Fibroblast of upper back skin (primary cell): Measurements from ENCODE around the gene ORM1.

Source experiments
- DNase-seq: peaks from one replicate; pipeline ENCODE4 v3.0.0-alpha.2; 2013

ORM1 gene

DNA sequence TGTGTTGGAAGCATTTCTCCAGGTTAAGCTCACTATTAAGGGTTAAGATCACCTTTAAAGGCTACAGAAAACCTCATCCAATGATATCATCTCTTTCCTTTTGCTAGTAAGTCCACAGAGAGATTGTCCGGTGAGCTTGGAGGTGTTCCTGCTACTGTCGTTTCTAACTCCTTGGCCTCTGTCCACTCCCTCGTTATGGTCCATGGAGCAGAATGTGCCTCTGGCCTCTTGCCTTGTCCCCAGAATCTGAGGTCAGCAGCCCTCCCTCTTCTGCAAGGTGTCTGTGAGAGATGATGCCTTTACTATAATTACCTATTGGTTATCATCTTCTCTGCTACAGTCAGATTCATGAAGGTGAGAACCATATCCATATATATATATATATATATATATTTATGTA is 21.8 kb downstream of the ORM1 start:
- DNase-seq: no peak

GRCh38 chr9:114345493-114346065 is 22.7 kb downstream of the ORM1 start:
- no peak for DNase-seq

- no peak for DNase-seq
These were observed 23.2 kb downstream of the ORM1 start for GRCh38 chr9:114346146-114346545.

DNA sequence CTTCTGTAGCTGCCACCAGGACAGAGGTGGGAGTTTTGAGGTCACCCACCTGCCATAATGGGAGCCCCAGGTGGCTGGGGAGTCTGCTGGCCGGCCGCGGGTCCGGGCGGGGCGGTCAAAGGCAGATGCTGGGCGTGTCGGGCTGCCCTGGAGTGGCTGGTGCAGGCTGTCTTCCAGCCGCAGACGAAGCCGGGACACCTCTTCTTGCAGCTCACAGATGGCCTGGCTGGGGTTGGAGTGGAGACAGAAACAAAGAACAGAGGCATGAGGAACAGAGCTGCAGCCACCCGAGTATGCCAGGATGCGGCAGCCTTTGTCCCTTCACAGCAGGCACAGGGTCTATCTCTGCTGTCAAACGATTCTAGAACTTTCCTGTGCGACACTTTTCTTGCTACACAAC is 24.8 kb downstream of the ORM1 start:
- no peak for DNase-seq

GRCh38 chr9:114348261-114348905 is 25.5 kb downstream of the ORM1 start:
- DNase-seq: no peak

DNA sequence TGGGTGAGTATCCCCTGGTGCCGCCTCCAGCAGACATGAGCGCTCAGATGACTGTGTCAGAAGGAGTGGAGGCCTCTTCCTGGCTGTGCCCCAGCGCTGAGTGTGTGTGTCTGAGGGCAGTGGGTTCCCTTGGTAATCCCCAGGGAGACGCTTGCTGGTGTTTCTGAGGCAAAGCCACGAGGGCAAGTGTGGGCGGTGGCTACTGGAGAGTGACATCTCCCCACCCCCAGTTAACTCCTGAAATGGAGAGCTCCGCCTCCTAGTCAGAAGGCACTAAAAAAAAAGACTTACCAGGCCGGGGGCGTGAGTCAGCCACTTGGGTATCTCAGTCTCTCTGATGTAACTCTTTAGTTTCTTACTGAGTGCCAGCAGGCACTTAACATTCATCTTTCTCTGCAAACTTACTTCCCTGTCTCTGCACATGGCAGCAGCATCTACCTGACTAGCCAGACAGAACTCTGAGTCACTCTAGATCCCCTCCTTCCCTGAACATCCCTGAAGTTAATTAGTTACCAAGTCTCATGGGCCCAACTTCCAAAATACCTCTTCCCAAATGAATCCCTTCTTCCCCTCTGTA is 26.1 kb downstream of the ORM1 start:
- DNase-seq: peak; percentile 98

DNA sequence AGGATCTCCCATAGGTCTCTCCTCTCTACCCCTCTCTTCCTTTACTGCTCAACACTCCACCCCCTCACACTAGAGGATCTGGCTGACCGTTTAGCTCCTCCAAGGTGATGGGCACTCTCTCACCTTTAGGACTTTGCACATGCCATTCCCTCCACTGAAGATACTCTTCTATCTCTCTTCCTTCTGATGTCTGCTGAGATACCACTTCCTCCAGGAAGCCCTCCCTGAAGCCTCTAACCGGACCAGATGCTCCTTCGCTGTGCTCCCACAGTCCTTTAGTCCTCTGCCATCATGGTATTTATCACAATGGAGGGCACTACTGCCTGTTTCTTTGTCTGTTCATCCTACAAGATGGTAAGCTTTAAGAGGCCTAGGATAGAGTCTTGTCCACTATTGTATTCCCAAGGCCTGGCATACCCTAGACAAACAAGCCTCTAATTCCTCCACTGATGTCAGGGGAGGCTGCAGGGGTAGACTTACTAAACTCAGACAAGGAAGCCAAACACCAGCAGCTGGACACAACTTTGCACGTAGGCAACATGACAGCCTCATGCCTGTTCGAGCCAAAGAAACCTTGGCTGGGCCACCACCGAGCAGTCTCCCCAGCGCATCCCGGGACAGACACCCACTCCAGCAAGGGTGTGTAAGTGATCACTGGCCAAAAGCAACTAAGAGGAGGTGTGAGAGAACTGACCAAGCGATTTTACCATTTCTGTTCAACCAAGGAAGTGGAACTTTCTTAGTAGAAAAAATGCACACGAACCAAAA is 27.0 kb downstream of the ORM1 start:
- no peak for DNase-seq

- DNase-seq: no peak
These were observed 27.9 kb downstream of the ORM1 start for GRCh38 chr9:114350636-114351401.

- DNase-seq: no peak
These were observed 29.0 kb downstream of the ORM1 start for GRCh38 chr9:114351932-114352331.

DNA sequence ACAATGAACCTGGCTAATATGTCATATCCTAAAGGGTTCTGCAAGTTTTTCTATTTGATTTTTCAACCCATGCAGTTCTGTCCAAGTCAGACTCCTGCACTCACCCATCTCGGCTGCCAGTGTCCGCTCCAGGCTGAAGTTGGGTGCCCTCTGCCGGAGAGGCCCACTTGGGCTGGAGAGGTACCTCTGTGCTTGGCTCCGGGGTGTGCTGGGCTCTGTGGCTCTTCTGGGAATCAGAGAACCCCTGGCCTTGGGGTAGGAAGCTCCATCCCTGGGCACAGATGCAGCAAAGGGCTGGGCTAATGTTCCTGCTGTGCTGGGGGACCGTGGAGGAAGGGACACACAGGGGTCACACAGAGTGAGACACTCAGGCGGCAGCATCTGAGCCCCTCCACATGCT is 32.9 kb downstream of the ORM1 start:
- no peak for DNase-seq

DNA sequence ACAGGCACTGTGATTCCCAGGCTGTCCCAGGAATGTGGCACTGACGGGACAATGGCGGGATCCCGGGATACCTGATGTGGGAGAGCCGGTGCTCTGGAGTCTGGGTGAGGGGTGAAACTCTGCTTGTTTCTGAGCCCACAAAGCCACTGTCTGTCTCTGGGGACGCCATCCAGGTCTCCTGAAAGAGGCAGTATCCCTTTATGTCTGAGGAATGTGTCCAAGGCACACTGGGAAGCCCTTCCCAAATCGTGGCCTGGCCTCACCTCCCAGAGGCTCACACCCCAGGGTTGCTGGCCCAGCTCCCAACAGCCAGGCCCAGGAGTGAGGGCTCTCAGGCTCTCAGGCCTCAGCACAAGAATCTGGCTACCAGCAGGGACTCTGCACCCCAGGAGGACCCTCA is 33.9 kb downstream of the ORM1 start:
- DNase-seq: no peak

- DNase-seq: no peak
These were observed 34.5 kb downstream of the ORM1 start for GRCh38 chr9:114357360-114357759.

DNA sequence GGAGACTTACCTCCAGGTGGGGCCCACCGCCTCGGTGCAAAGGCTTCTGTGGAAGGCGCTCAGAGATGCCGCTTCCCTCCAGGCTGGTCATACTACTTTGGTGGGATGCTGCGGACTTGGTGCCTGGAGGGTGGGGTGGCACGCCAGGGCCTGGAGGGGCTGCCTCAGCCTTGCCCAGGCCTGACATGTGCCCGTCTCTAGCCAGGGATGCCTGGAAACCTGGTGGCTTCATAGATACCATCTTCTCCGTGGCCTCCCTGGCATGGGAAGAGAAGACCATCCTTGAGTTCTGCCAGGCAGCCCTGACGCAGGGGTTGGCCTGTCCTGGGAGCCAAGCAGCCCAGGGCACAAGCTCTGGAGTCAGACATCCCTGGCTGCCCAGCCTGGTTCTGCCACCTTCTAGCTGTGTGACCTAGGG is 35.0 kb downstream of the ORM1 start:
- DNase-seq: no peak

DNA sequence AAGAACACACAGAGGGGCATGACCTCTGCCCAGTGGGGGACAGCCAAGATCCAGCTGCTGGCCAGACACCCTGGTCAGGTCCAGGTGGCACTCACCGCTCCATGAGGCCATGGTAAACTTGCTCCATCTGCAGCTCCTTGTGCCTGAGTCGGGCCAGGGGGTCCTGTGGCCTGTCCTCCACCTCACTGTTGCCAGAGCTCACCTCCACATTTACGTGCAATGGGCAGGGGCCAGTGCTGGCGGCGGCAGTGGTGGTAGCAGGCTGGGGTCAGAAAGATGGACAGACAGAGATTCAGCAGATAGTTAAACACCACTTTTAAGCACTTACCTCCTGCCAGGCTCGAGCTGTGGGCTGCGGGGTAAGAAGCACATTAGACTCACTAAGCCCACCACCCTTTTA is 36.9 kb downstream of the ORM1 start:
- no peak for DNase-seq

DNA sequence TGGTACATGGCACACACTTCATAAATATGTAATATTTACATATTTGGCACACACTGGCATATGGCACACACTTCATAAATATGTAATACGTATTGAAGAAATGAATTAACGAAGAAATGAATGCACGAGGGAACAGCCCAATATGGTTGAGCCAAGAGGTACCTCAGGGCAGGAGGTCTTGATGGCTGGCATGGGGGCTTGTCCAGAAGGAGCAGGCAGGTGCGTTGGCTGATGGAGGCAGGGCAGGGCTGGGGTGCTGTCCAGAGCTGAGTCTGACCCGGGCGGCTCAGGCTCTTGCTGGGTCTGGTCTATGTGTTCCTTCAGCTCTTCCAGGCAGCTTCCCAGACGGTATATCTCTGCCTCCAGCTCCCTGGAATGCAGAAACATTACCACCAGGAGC is 38.6 kb downstream of the ORM1 start:
- DNase-seq: no peak

- DNase-seq: no peak
These were observed 39.5 kb downstream of the ORM1 start for GRCh38 chr9:114362394-114362793.

- no peak for DNase-seq
These were observed 40.5 kb downstream of the ORM1 start for GRCh38 chr9:114363424-114363823.

- DNase-seq: peak; percentile 80
These were observed 41.5 kb downstream of the ORM1 start for GRCh38 chr9:114364134-114365041.

GRCh38 chr9:114365194-114365593 is 42.3 kb downstream of the ORM1 start:
- no peak for DNase-seq

DNA sequence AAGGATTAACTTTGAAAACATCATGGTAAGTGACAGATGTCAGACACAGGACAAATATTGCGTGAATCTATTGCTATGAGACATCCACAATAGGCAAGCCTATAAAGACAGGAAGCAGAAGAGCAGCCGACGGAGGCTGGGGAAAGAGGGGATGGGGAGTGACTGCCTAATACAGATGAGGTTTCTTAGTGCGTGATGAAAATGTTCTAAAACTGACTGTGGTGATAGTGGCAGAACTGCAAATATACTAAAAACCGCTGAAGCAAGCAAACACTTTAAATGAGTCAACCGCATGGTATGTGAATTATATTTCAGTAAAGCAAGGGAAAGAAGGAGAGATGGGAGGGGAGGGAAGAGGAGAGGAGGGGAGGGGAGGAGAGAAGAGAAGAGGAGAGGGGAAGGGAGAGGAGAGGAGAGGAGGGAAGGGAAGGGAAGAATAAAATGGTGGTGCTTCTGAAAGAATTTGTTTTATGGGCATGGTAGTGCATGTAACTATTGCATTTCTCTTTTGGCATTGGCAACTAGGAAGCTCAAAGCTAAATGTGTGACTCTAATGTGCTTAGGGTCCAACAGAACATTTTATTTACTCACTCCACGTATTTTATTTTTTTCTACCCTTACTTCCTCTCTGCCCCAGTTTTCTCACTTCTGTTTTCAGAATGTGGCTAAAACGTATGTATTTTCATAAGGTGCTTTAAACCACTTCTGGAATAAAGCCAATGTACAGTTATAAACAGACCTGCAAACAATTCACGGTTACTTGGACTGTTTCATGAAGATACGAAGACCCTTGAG is 43.6 kb downstream of the ORM1 start:
- peak; percentile 94 for DNase-seq

- DNase-seq: no peak
These were observed 44.5 kb downstream of the ORM1 start for GRCh38 chr9:114367366-114367765.
